SK-N-SH (cell line): ENCODE measurements around the gene TSEN2. TPM values are rescaled to one million over a fixed set of nuclear protein-coding genes. Genes with fewer than 3 reads are reported as not detected.

Experiments used
- CTCF ChIA-PET: fragments of 300-600, 350-600 bp; formaldehyde crosslinking; extraction: SDS; loops from one replicate; lab custom pipeline; 2021; lab: Yijun Ruan, JAX
- POLR2A ChIA-PET: fragments of 350-600 bp; sonication (Branson Sonifier 250); formaldehyde crosslinking; extraction: SDS; loops from one replicate; lab custom pipeline; 2020; ENCODE audit warnings: antibody characterized with exemption, inconsistent platforms; lab: Yijun Ruan, JAX
- DNase-seq: peaks from one replicate; pipeline ENCODE4 v3.0.0; 2012
- H2AFZ ChIP-seq: fragments of 200-600 bp; sonication (generic); 2 replicates; pipeline ENCODE4 v1.8.1; 2016; ENCODE audit warnings: antibody characterized with exemption, mild to moderate bottlenecking, low read depth
- H3F3A ChIP-seq: fragments of 200-600 bp; sonication (generic); replicated peaks from 2 replicates; pipeline ENCODE3; 2016; ENCODE audit warnings: antibody characterized with exemption, mild to moderate bottlenecking; ENCODE audit not compliant: insufficient read depth
- H3K27ac ChIP-seq, 2 experiments: fragments of 200-500 bp in 1 of 2; fragments of 200-600 bp in 1 of 2; sonication (Bioruptor generic) in 1 of 2; sonication (generic), shearing (Covaris generic) in 1 of 2; 2 replicates each; pipeline versions ENCODE4 v1.5.1 to v1.6.1; 2014 to 2016; ENCODE audit warnings: low read depth in 2 of 2, inconsistent platforms in 1 of 2, low read length in 1 of 2, mild to moderate bottlenecking in 1 of 2, mixed read lengths in 1 of 2
- H3K27me3 ChIP-seq: fragments of 200-600 bp; sonication (generic), shearing (Covaris generic); 2 replicates; pipeline ENCODE4 v1.6.1; 2016; ENCODE audit warnings: mixed run types; ENCODE audit not compliant: insufficient read depth
- H3K36me3 ChIP-seq, 2 experiments: fragments of 200-500 bp in 1 of 2; fragments of 200-600 bp in 1 of 2; sonication (Bioruptor generic) in 1 of 2; sonication (generic) in 1 of 2; replicated peaks in 1 of 2; 2 replicates each; pipeline versions ENCODE3 to v1.5.1; 2014 to 2016; ENCODE audit warnings: low read length in 1 of 2, mild to moderate bottlenecking in 1 of 2; ENCODE audit not compliant: insufficient read depth in 2 of 2, control insufficient read depth in 1 of 2
- H3K4me1 ChIP-seq, 2 experiments: fragments of 200-500 bp in 1 of 2; fragments of 200-600 bp in 1 of 2; sonication (Bioruptor generic) in 1 of 2; sonication (generic), shearing (Covaris generic) in 1 of 2; 2 replicates each; pipeline versions ENCODE4 v1.5.1 to v1.6.1; 2014 to 2016; ENCODE audit warnings: low read depth in 1 of 2, low read length in 1 of 2, mixed run types in 1 of 2; ENCODE audit not compliant: insufficient read depth in 2 of 2, control insufficient read depth in 1 of 2
- H3K4me2 ChIP-seq: fragments of 200-600 bp; sonication (generic), shearing (Covaris generic); 2 replicates; pipeline ENCODE4 v1.6.1; 2017; ENCODE audit warnings: mixed run types
- H3K4me3 ChIP-seq, 2 experiments: fragments of 200-500 bp in 1 of 2; fragments of 200-600 bp in 1 of 2; sonication (Bioruptor generic) in 1 of 2; sonication (generic), shearing (Covaris generic) in 1 of 2; 2 replicates each; pipeline versions ENCODE4 v1.5.1 to v1.8.1; 2014 to 2016; ENCODE audit warnings: low read depth in 2 of 2, inconsistent platforms in 1 of 2, low read length in 1 of 2, mild to moderate bottlenecking in 1 of 2, mixed read lengths in 1 of 2, moderate library complexity in 1 of 2
- H3K79me2 ChIP-seq: fragments of 200-600 bp; sonication (generic); 2 replicates; pipeline ENCODE4 v1.8.1; 2017; ENCODE audit warnings: mild to moderate bottlenecking; ENCODE audit not compliant: insufficient read depth
- H3K9ac ChIP-seq: fragments of 200-600 bp; sonication (generic); 2 replicates; pipeline ENCODE4 v1.6.1; 2017; ENCODE audit warnings: mixed run types
- H3K9me2 ChIP-seq: fragments of 200-600 bp; sonication (generic); 2 replicates; pipeline ENCODE4 v1.6.1; 2017; ENCODE audit warnings: mixed run types
- H3K9me3 ChIP-seq: fragments of 200-600 bp; sonication (generic); 2 replicates; pipeline ENCODE4 v1.6.1; 2017; ENCODE audit warnings: mixed run types, mild to moderate bottlenecking, moderate library complexity
- H4K20me1 ChIP-seq: fragments of 200-600 bp; sonication (generic); 2 replicates; pipeline ENCODE4 v1.6.1; 2017; ENCODE audit warnings: mild to moderate bottlenecking, mixed run types; ENCODE audit not compliant: insufficient read depth
- CHD2 ChIP-seq: fragments of 150-350 bp; IDR thresholded peaks from 2 replicates; pipeline ENCODE4 v1.6.1; 2018; ENCODE audit warnings: low read length; ENCODE audit not compliant: partially characterized antibody
- EP300 ChIP-seq, 2 experiments: IDR thresholded peaks; 2 replicates each; pipeline versions ENCODE4 v1.4.0 to v1.6.1; 2012; ENCODE audit warnings: borderline replicate concordance in 1 of 2, low read depth in 1 of 2, low read length in 1 of 2
- MEF2A ChIP-seq: IDR thresholded peaks from 2 replicates; pipeline ENCODE4 v1.4.0; 2012; ENCODE audit warnings: low read depth, borderline replicate concordance
- NFIC ChIP-seq: IDR thresholded peaks from 2 replicates; pipeline ENCODE4 v1.4.0; 2012; ENCODE audit warnings: borderline replicate concordance
- NRF1 ChIP-seq: IDR thresholded peaks from 2 replicates; pipeline ENCODE4 v1.6.1; 2012; ENCODE audit warnings: low read depth, mild to moderate bottlenecking, low read length
- POLR2AphosphoS5 ChIP-seq: IDR thresholded peaks from 2 replicates; pipeline ENCODE4 v1.6.1; 2012; ENCODE audit warnings: low read depth, low read length
- RAD21 ChIP-seq: IDR thresholded peaks from 2 replicates; pipeline ENCODE4 v1.6.1; 2012; ENCODE audit warnings: mild to moderate bottlenecking, low read length
- RCOR1 ChIP-seq: fragments of 150-350 bp; IDR thresholded peaks from 2 replicates; pipeline ENCODE4 v1.6.1; 2017; ENCODE audit warnings: antibody characterized with exemption, low read length
- RFX5 ChIP-seq: IDR thresholded peaks from 2 replicates; pipeline ENCODE4 v1.6.1; 2012; ENCODE audit warnings: mild to moderate bottlenecking, improper control_type of control experiment, low read length
- RXRA ChIP-seq: IDR thresholded peaks from 2 replicates; pipeline ENCODE4 v1.4.0; 2012; ENCODE audit warnings: low read depth, mild to moderate bottlenecking, borderline replicate concordance
- WGBS: methylation state at CpG from one replicate; pipeline ENCODE4 v1.1.6; 2017; ENCODE audit warnings: low lambda C conversion rate; 5-methylcytosine and 5-hydroxymethylcytosine counted together
- polyA plus RNA-seq, 3 experiments: library from polyadenylated mRNA; depleted of rRNA; stranded (reverse); fragments of >200 nt; gene quantifications; 2 replicates each; pipeline ENCODE4 v1.2.3, GENCODE V29; 2012
- TF ChIP-seq, protein P1 (sequence below): fragments of 200-600 bp; sonication (generic); IDR thresholded peaks from 2 replicates; pipeline ENCODE4 v1.6.1; 2017; ENCODE audit warnings: antibody characterized with exemption, mild to moderate bottlenecking, moderate library complexity
- TF ChIP-seq, protein P2 (sequence below): IDR thresholded peaks from 2 replicates; pipeline ENCODE4; 2012
- TF ChIP-seq, protein P3 (sequence below): fragments of 150-350 bp; IDR thresholded peaks from 2 replicates; pipeline ENCODE4 v1.6.1; 2017; ENCODE audit warnings: antibody characterized with exemption, low read length, low read depth, borderline replicate concordance

TSEN2 gene
- polyA plus RNA-seq, 1 of the 3 experiments (the other 2 are of a cell fraction): 13.0 TPM

DNA sequence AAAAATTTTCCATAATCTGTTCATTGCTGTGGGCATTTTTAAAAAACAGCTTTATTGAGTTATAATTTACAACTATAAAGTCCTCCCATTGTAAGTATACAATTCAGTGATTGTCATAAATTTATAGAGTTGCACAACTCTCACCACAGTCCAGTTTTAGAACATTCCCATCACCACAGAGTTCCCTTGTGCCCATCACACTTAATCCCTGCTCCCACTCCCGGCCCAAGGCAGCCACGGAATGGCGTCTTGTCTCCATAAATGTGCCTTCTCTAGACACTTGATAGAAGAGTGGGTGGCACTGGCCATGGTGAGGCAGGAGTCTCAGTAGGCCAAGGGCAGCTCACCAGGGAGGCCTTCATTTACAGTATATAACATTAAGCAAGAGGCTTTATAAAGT is 6.3 kb downstream of the TSEN2 start:
- Histone ChIP-seq H3K27ac (no peak overlapping the region), H3K9me3 (no peaks in the 10 kb centered on the region), H3K9me2 (no peaks in the 10 kb centered on the region), H3K79me2 (peaks cover 19% of the 10 kb centered on the region; the same call in 1 of the 2 replicates), H3K27me3 (no peaks in the 10 kb centered on the region), H3K4me2 (no peak overlapping the region), H3F3A (peaks cover 3% of the 10 kb centered on the region), H3K36me3 (peaks cover 44 to 46% of the 10 kb centered on the region in 2 experiments), H3K9ac (no peak overlapping the region), H4K20me1 (no peaks in the 10 kb centered on the region), H3K4me3 (no peak overlapping the region), H2AFZ (no peak overlapping the region), H3K4me1 (peaks cover under 1 to 1% of the 10 kb centered on the region in 2 experiments; a peak in 1 of 4 replicates)
- WGBS: 97% methylated on average over 3 of the region's 3 CpGs
- no peak for DNase-seq
- ChIA-PET POLR2A (no interaction called here), CTCF (interaction anchor here (1.3 kb wide), 1 partner anchor 11 kb away, joined by 3 read pairs; no protein-coding TSS in a partner anchor)
- no peak for TF ChIP-seq EP300 (IDR thresholded peaks at IDR 0.05; ENCODE audit: borderline replicate concordance in 1 of 2, low read depth in 1 of 2, low read length in 1 of 2)

DNA sequence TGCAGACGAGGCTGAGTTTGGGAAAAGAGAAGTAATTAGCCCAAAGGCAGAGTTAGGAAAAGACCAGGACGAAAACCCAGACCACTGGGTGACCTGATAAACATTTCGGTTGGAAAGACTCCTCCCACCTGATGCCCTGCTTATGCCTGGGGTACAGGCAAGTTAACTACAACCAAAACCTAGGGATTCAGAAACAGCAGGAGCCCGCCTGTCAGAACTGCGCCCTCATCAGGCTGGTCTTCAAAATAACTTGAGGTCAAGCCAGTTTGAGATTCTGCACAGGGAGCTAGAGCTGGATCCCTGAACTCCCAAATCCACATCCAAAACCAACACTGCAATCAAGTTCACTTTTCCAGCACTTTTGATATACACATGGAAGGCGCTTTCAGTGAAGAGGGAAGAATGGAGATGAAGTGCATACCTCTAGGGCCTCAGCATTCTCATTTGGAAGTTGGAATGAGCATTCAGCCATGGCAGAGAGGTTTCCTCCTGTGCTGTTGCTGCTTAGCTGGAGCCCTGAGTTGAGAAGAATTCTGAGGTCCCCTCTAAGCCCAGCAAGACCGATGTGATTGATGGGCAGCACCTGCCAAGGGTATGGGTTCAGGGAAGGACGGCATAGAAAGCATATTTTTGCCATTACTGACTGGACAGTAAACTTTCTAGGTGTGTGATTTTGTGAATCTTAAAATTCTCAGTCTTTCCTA is 11.6 kb downstream of the TSEN2 start:
- Histone ChIP-seq H3K9ac (no peak overlapping the region), H3K9me3 (no peaks in the 10 kb centered on the region), H3K27ac (no peak overlapping the region), H3K4me1 (no peaks in the 10 kb centered on the region), H3F3A (peaks cover 3% of the 10 kb centered on the region), H3K4me3 (no peak overlapping the region), H3K36me3 (peaks cover 24 to 69% of the 10 kb centered on the region in 2 experiments), H3K9me2 (no peaks in the 10 kb centered on the region), H3K4me2 (no peak overlapping the region), H2AFZ (no peak overlapping the region), H4K20me1 (no peaks in the 10 kb centered on the region), H3K27me3 (no peaks in the 10 kb centered on the region), H3K79me2 (no peaks in the 10 kb centered on the region)
- no peak for TF ChIP-seq MEF2A
- TF ChIP-seq, protein P1, sequence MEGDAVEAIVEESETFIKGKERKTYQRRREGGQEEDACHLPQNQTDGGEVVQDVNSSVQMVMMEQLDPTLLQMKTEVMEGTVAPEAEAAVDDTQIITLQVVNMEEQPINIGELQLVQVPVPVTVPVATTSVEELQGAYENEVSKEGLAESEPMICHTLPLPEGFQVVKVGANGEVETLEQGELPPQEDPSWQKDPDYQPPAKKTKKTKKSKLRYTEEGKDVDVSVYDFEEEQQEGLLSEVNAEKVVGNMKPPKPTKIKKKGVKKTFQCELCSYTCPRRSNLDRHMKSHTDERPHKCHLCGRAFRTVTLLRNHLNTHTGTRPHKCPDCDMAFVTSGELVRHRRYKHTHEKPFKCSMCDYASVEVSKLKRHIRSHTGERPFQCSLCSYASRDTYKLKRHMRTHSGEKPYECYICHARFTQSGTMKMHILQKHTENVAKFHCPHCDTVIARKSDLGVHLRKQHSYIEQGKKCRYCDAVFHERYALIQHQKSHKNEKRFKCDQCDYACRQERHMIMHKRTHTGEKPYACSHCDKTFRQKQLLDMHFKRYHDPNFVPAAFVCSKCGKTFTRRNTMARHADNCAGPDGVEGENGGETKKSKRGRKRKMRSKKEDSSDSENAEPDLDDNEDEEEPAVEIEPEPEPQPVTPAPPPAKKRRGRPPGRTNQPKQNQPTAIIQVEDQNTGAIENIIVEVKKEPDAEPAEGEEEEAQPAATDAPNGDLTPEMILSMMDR: peak; percentile 21
- WGBS: 94% methylated on average over 8 of the region's 8 CpGs
- DNase-seq: no peak
- ChIA-PET CTCF (interaction anchor here (0.9 to 1.7 kb wide), 3 partner anchors 12 to 320 kb away, joined by 3 to 4 read pairs (median 3); no protein-coding TSS in a partner anchor), POLR2A (interaction anchor here (1.2 kb wide), 1 partner anchor 10 kb away, joined by 3 read pairs; no protein-coding TSS in a partner anchor)

DNA sequence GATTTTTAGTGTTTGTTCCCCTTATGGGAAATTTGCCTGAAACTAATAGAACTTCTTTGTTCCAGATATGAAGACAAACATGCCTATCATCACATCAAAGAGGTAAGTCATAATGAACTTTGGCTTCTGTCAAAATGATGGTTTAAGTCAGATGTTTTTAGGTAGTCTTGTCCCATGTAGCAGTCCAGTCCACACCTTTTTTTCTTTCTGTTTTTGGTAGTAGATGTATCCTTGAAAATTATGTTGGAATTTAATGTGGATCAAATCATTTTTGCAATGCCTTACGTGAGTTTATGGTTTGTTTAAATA is 12.1 kb downstream of the TSEN2 start:
- H3K4me3 ChIP-seq: no peak overlapping the region
- TF ChIP-seq NRF1 (no peak), RAD21 (no peak), RFX5 (no peak), POLR2AphosphoS5 (no peak), RXRA (no peak), CHD2 (no peak), NFIC (no peak), RCOR1 (no peak)
- TF ChIP-seq, protein P2, sequence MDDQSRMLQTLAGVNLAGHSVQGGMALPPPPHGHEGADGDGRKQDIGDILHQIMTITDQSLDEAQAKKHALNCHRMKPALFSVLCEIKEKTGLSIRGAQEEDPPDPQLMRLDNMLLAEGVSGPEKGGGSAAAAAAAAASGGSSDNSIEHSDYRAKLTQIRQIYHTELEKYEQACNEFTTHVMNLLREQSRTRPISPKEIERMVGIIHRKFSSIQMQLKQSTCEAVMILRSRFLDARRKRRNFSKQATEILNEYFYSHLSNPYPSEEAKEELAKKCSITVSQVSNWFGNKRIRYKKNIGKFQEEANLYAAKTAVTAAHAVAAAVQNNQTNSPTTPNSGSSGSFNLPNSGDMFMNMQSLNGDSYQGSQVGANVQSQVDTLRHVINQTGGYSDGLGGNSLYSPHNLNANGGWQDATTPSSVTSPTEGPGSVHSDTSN: no peak
- TF ChIP-seq, protein P3, sequence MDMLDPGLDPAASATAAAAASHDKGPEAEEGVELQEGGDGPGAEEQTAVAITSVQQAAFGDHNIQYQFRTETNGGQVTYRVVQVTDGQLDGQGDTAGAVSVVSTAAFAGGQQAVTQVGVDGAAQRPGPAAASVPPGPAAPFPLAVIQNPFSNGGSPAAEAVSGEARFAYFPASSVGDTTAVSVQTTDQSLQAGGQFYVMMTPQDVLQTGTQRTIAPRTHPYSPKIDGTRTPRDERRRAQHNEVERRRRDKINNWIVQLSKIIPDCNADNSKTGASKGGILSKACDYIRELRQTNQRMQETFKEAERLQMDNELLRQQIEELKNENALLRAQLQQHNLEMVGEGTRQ: no peak

More for the DNA sequence above, 12.1 kb downstream of the TSEN2 start:
- Histone ChIP-seq H3K9me3 (no peaks in the 10 kb centered on the region), H3K9me2 (no peaks in the 10 kb centered on the region), H3K9ac (no peak overlapping the region), H3K27ac (no peak overlapping the region), H3K4me1 (no peaks in the 10 kb centered on the region), H3K79me2 (no peaks in the 10 kb centered on the region), H2AFZ (no peak overlapping the region), H4K20me1 (no peaks in the 10 kb centered on the region), H3K36me3 (peaks cover 24 to 73% of the 10 kb centered on the region in 2 experiments), H3K4me2 (no peak overlapping the region), H3F3A (peaks cover 3% of the 10 kb centered on the region), H3K27me3 (no peaks in the 10 kb centered on the region)
- CTCF ChIA-PET: interaction anchor here (1.0 to 1.7 kb wide), 2 partner anchors 13 to 321 kb away, joined by 3 to 4 read pairs; no protein-coding TSS in a partner anchor
- POLR2A ChIA-PET: interaction anchor here (0.6 kb wide), 1 partner anchor 229 kb away, joined by 3 read pairs; no protein-coding TSS in a partner anchor
- DNase-seq: no peak
- WGBS: 97% methylated on average over 1 of the region's 1 CpG
